IMR-90 (cell line): Measurements from ENCODE around the gene FUT2. TPM values are rescaled to one million over a fixed set of nuclear protein-coding genes. Genes with fewer than 3 reads are reported as not detected.

Source experiments
- ATAC-seq: fragments of 200-7000 bp; cut with Tn5 transposase; 2 replicates; pipeline ENCODE4 v1.9.1; 2020; ENCODE audit warnings: low read depth, mild to moderate bottlenecking, moderate library complexity
- BruUV-seq: library from RNA; stranded (reverse); fragments of 400-500 nt; replicated peaks from 2 replicates; lab custom pipeline; 2021; lab: Mats Ljungman, UMichigan
- CTCF ChIA-PET: fragments of 300-600 bp; formaldehyde crosslinking; extraction: SDS; loops from one replicate; lab custom pipeline; 2021; ENCODE audit warnings: antibody characterized with exemption; lab: Yijun Ruan, JAX
- POLR2A ChIA-PET: fragments of 300-600 bp; sonication (Branson Sonifier 250); formaldehyde crosslinking; loops from one replicate; lab custom pipeline; 2022; ENCODE audit warnings: antibody characterized with exemption; ENCODE audit not compliant: unreplicated experiment; lab: Charles Lee
- DNase-seq: peaks from one replicate; pipeline ENCODE4 v3.0.0; 2013
- H2AFZ ChIP-seq: replicated peaks from 2 replicates; pipeline ENCODE3; 2013; ENCODE audit warnings: low read length, mild to moderate bottlenecking; ENCODE audit not compliant: poor library complexity
- H2AK5ac ChIP-seq: 2 replicates; pipeline ENCODE4 v1.6.1; 2013; ENCODE audit warnings: low read depth, low read length, inconsistent platforms
- H2AK9ac ChIP-seq: replicated peaks from 2 replicates; pipeline ENCODE3; 2013; ENCODE audit warnings: mild to moderate bottlenecking, low read depth, low read length, moderate library complexity; ENCODE audit not compliant: poor library complexity
- H2BK120ac ChIP-seq: 2 replicates; pipeline ENCODE4 v1.6.1; 2013; ENCODE audit warnings: low read depth, low read length, inconsistent platforms
- H2BK15ac ChIP-seq: 3 replicates; pipeline ENCODE4 v1.6.1; 2013; ENCODE audit warnings: low read depth, low read length, inconsistent platforms
- H2BK20ac ChIP-seq: 2 replicates; pipeline ENCODE4 v1.6.1; 2013; ENCODE audit warnings: low read depth, mild to moderate bottlenecking, inconsistent platforms, low read length, moderate library complexity
- H2BK5ac ChIP-seq: 2 replicates; pipeline ENCODE4 v1.6.1; 2013; ENCODE audit warnings: mild to moderate bottlenecking, low read depth, low read length, inconsistent platforms; ENCODE audit not compliant: poor library complexity, severe bottlenecking
- H3K14ac ChIP-seq: replicated peaks from 2 replicates; pipeline ENCODE4 v1.6.1; 2013; ENCODE audit warnings: low read depth, low read length, inconsistent platforms
- H3K18ac ChIP-seq: 2 replicates; pipeline ENCODE4 v1.6.1; 2013; ENCODE audit warnings: low read depth, low read length, control low read depth
- H3K23ac ChIP-seq: 2 replicates; pipeline ENCODE4 v1.6.1; 2013; ENCODE audit warnings: low read depth, low read length, inconsistent platforms
- H3K27ac ChIP-seq: 2 replicates; pipeline ENCODE4 v1.5.1; 2013; ENCODE audit warnings: mild to moderate bottlenecking, control low read depth, low read length; ENCODE audit not compliant: insufficient read depth
- H3K27me3 ChIP-seq: 2 replicates; pipeline ENCODE4 v1.6.1; 2013; ENCODE audit warnings: low read length; ENCODE audit not compliant: control insufficient read depth, insufficient read depth
- H3K36me3 ChIP-seq: 2 replicates; pipeline ENCODE4 v1.6.1; 2013; ENCODE audit warnings: low read length, mixed read lengths; ENCODE audit not compliant: control insufficient read depth, insufficient read depth
- H3K4ac ChIP-seq: 2 replicates; pipeline ENCODE4 v1.6.1; 2013; ENCODE audit warnings: low read depth, low read length, inconsistent platforms
- H3K4me1 ChIP-seq: 2 replicates; pipeline ENCODE4 v1.6.1; 2013; ENCODE audit warnings: low read length, mixed read lengths; ENCODE audit not compliant: control insufficient read depth, insufficient read depth
- H3K4me2 ChIP-seq: 2 replicates; pipeline ENCODE4 v1.6.1; 2013; ENCODE audit warnings: low read depth, mild to moderate bottlenecking, control low read depth, low read length, moderate library complexity
- H3K4me3 ChIP-seq: 2 replicates; pipeline ENCODE4 v1.5.1; 2013; ENCODE audit warnings: low read depth, mild to moderate bottlenecking, control low read depth, low read length, moderate library complexity; ENCODE audit not compliant: insufficient read depth
- H3K56ac ChIP-seq: 2 replicates; pipeline ENCODE4 v1.6.1; 2013; ENCODE audit warnings: low read length, inconsistent platforms; ENCODE audit not compliant: insufficient read depth; ENCODE audit errors: extremely low read depth
- H3K79me1 ChIP-seq, 2 experiments: 2 replicates each; pipeline ENCODE4 v1.6.1; 2013; ENCODE audit warnings: low read length in 2 of 2, inconsistent platforms in 1 of 2, low read depth in 1 of 2
- H3K9ac ChIP-seq: 2 replicates; pipeline ENCODE4 v1.6.1; 2013; ENCODE audit warnings: low read depth, low read length, control low read depth
- H3K9me1 ChIP-seq: 2 replicates; pipeline ENCODE4 v1.6.1; 2013; ENCODE audit warnings: low read length, inconsistent platforms; ENCODE audit not compliant: insufficient read depth
- H3K9me3 ChIP-seq: 2 replicates; pipeline ENCODE4 v1.6.1; 2013; ENCODE audit warnings: low read length; ENCODE audit not compliant: control insufficient read depth, insufficient read depth
- H4K20me1 ChIP-seq: 2 replicates; pipeline ENCODE4 v1.6.1; 2013; ENCODE audit warnings: low read length, inconsistent platforms; ENCODE audit not compliant: insufficient read depth
- H4K5ac ChIP-seq: 2 replicates; pipeline ENCODE4 v1.6.1; 2013; ENCODE audit warnings: mild to moderate bottlenecking, low read depth, low read length, control low read depth
- H4K8ac ChIP-seq, 2 experiments: 2 replicates each; pipeline ENCODE4 v1.6.1; 2013; ENCODE audit warnings: low read depth in 2 of 2, low read length in 2 of 2, control low read depth in 1 of 2, inconsistent platforms in 1 of 2
- H4K91ac ChIP-seq: 2 replicates; pipeline ENCODE4 v1.6.1; 2013; ENCODE audit warnings: low read depth, low read length, inconsistent platforms; ENCODE audit not compliant: insufficient read depth
- ELK1 ChIP-seq: fragments of 150-350 bp; IDR thresholded peaks from 2 replicates; pipeline ENCODE4 v1.6.1; 2016; ENCODE audit warnings: low read depth, mild to moderate bottlenecking, low read length, moderate library complexity, borderline replicate concordance
- RAD21 ChIP-seq: IDR thresholded peaks from 2 replicates; pipeline ENCODE4 v1.6.1; 2012; ENCODE audit warnings: low read length, improper control_type of control experiment
- WGBS, 2 experiments: methylation state at CpG; one replicate each; pipeline versions ENCODE4 v1.1.5 to v1.1.7; 2013; ENCODE audit warnings: missing lambda C conversion rate in 2 of 2; ENCODE audit not compliant: insufficient read length in 1 of 2; ENCODE audit errors: extremely low coverage in 2 of 2; 5-methylcytosine and 5-hydroxymethylcytosine counted together
- dilution Hi-C: fragments of 300-500 bp; cut with HindIII; formaldehyde crosslinking; loops from one replicate; pipeline ENCODE4 v1.14.3; 2018; ENCODE audit warnings: low sequenced_read_pairs; ENCODE audit not compliant: unreplicated experiment
- in situ Hi-C: fragments of 300-500 bp; cut with MboI; formaldehyde crosslinking; loops from 3 replicates; pipeline ENCODE4 v1.14.3; 2019; ENCODE audit warnings: low sequenced_read_pairs, inconsistent platforms, mixed read lengths
- intact Hi-C: fragments of 100-400 bp; cut with micrococcal nuclease; formaldehyde crosslinking; loops from 2 replicates; pipeline ENCODE4 v1.10.0; 2022
- polyA plus RNA-seq, 3 experiments: library from polyadenylated mRNA; depleted of rRNA; stranded (reverse); fragments of >200 nt; gene quantifications; 2 replicates each; pipeline ENCODE4 v1.2.3, GENCODE V29; 2012; ENCODE audit warnings: low replicate concordance in 1 of 3
- total RNA-seq: library from RNA; depleted of rRNA; stranded (reverse); fragments of >200 nt; gene quantifications from 2 replicates; pipeline ENCODE4 v1.2.3, GENCODE V29; 2012

The FUT2 gene
- total and polyA plus RNA-seq, 2 of the 4 experiments (the other 2 are of a cell fraction) = not detected

GRCh38 chr19:48671446-48671995 is 24.2 kb upstream of the FUT2 start:
- no peaks in the 10 kb centered on the region for H3K9me3 ChIP-seq
- no peak overlapping the region for H2BK120ac ChIP-seq
- peak overlapping the region; percentile 32 for H2AFZ ChIP-seq
- 70% methylated on average over 2 of the region's 10 CpGs; no CpG with 5 or more reads in 1 of the 2 experiments for WGBS, 2 experiments
- no peak overlapping the region for H3K4me2 ChIP-seq
- H3K4me1 ChIP-seq = no peaks in the 10 kb centered on the region
- H3K27ac ChIP-seq = no peak overlapping the region
- no TSS peak for BruUV-seq
- no peak overlapping the region for H3K18ac ChIP-seq
- ATAC-seq (no peak), DNase-seq (no peak)
- peaks cover 7% of the 10 kb centered on the region for H3K27me3 ChIP-seq
- no peak overlapping the region for H3K56ac ChIP-seq
- H3K9me1 ChIP-seq = no peaks in the 10 kb centered on the region
- H3K36me3 ChIP-seq = no peaks in the 10 kb centered on the region
- no peak overlapping the region for H2BK15ac ChIP-seq
- H4K91ac ChIP-seq = no peak overlapping the region
- no peaks in the 10 kb centered on the region for H3K79me1 ChIP-seq
- no peak overlapping the region for H2BK5ac ChIP-seq
- no peak overlapping the region for H4K8ac ChIP-seq
- in situ Hi-C loops (no loop called here), dilution Hi-C loops (no loop called here), intact Hi-C loops (no loop called here)
- H4K5ac ChIP-seq = no peak overlapping the region
- no peak overlapping the region for H2AK9ac ChIP-seq
- POLR2A ChIA-PET = no interaction called here
- no peak overlapping the region for H3K14ac ChIP-seq
- no peak overlapping the region for H2BK20ac ChIP-seq
- H4K20me1 ChIP-seq = no peaks in the 10 kb centered on the region
- H3K4me3 ChIP-seq = no peak overlapping the region
- H2AK5ac ChIP-seq = no peak overlapping the region
- TF ChIP-seq RAD21 = no peak
- TF ChIP-seq ELK1 = no peak
- CTCF ChIA-PET = no interaction called here
- no peak overlapping the region for H3K4ac ChIP-seq
- H3K9ac ChIP-seq = no peak overlapping the region
- H3K23ac ChIP-seq = no peak overlapping the region
